GM21723 (cell line): ENCODE measurements around the gene WWOX.

Experiments
- ATAC-seq: cut with Tn5 transposase; IDR thresholded peaks from one replicate; pipeline ENCODE4 v1.9.1; 2021; ENCODE audit warnings: mild to moderate bottlenecking, moderate library complexity; ENCODE audit not compliant: unreplicated experiment

WWOX gene

GRCh38 chr16:78812582-78812981 is 713.1 kb downstream of the WWOX start:
- no peak for ATAC-seq

GRCh38 chr16:78813661-78814311 is 714.3 kb downstream of the WWOX start:
- no peak for ATAC-seq

GRCh38 chr16:78815713-78816112 is 716.3 kb downstream of the WWOX start:
- no peak for ATAC-seq

- no peak for ATAC-seq
Measured at GRCh38 chr16:78816499-78817195, 717.2 kb downstream of the WWOX start.

- no peak for ATAC-seq
Measured at GRCh38 chr16:78817200-78817739, 717.8 kb downstream of the WWOX start.

GRCh38 chr16:78821335-78821734 is 721.9 kb downstream of the WWOX start:
- ATAC-seq: no peak

GRCh38 chr16:78822509-78822908 is 723.1 kb downstream of the WWOX start:
- ATAC-seq: no peak

- no peak for ATAC-seq
Measured at GRCh38 chr16:78823027-78823426, 723.6 kb downstream of the WWOX start.

GRCh38 chr16:78829280-78829679 is 729.8 kb downstream of the WWOX start:
- ATAC-seq: no peak

GRCh38 chr16:78830599-78830998 is 731.1 kb downstream of the WWOX start:
- ATAC-seq: no peak

GRCh38 chr16:78832100-78832499 is 732.6 kb downstream of the WWOX start:
- no peak for ATAC-seq

- ATAC-seq: no peak
Measured at GRCh38 chr16:78836802-78837491, 737.5 kb downstream of the WWOX start.

GRCh38 chr16:78837706-78838105 is 738.3 kb downstream of the WWOX start:
- ATAC-seq: no peak

GRCh38 chr16:78838276-78838675 is 738.8 kb downstream of the WWOX start:
- no peak for ATAC-seq

- ATAC-seq: no peak
Measured at GRCh38 chr16:78842950-78843349, 743.5 kb downstream of the WWOX start.

- ATAC-seq: no peak
Measured at GRCh38 chr16:78843978-78844377, 744.5 kb downstream of the WWOX start.

- no peak for ATAC-seq
Measured at GRCh38 chr16:78844682-78845081, 745.2 kb downstream of the WWOX start.

GRCh38 chr16:78851266-78851665 is 751.8 kb downstream of the WWOX start:
- ATAC-seq: no peak

- no peak for ATAC-seq
Measured at GRCh38 chr16:78852081-78852635, 752.7 kb downstream of the WWOX start.

- ATAC-seq: no peak
Measured at GRCh38 chr16:78862022-78862421, 762.6 kb downstream of the WWOX start.

GRCh38 chr16:78866521-78866920 is 767.1 kb downstream of the WWOX start:
- ATAC-seq: no peak
